Dedifferentiated amniotic fluid mesenchymal stem cell (primary cell): ENCODE data around the gene TNFAIP8L3.
A peak's percentile ranks its signal among the peaks of the same experiment; 100 is the strongest.

Experiments used
- DNase-seq: peaks from one replicate; pipeline ENCODE4 v3.0.0-alpha.2; 2016; ENCODE audit errors: extremely low spot score

The TNFAIP8L3 gene

GRCh38 chr15:51089699-51090453 is 4.8 kb downstream of the TNFAIP8L3 start:
- no peak for DNase-seq

- no peak for DNase-seq
Observed at GRCh38 chr15:51089041-51089440, 5.7 kb downstream of the TNFAIP8L3 start.

GRCh38 chr15:51088585-51088984 is 6.1 kb downstream of the TNFAIP8L3 start:
- DNase-seq, result no peak

- DNase-seq, result no peak
Observed at GRCh38 chr15:51087513-51087912, 7.2 kb downstream of the TNFAIP8L3 start.

- DNase-seq, result no peak
Observed at GRCh38 chr15:51086409-51086808, 8.3 kb downstream of the TNFAIP8L3 start.

- peak; percentile 22 for DNase-seq
Observed at GRCh38 chr15:51085764-51086163, 8.9 kb downstream of the TNFAIP8L3 start.

GRCh38 chr15:51083641-51084166 is 11.0 kb downstream of the TNFAIP8L3 start:
- no peak for DNase-seq

GRCh38 chr15:51082246-51082645 is 12.5 kb downstream of the TNFAIP8L3 start:
- DNase-seq, result no peak

GRCh38 chr15:51080286-51080685 is 14.4 kb downstream of the TNFAIP8L3 start:
- DNase-seq, result no peak

- no peak for DNase-seq
Observed at GRCh38 chr15:51079226-51079625, 15.5 kb downstream of the TNFAIP8L3 start.

GRCh38 chr15:51077221-51078153 is 17.2 kb downstream of the TNFAIP8L3 start:
- DNase-seq, result no peak

- no peak for DNase-seq
Observed at GRCh38 chr15:51076524-51077220, 18.0 kb downstream of the TNFAIP8L3 start.

GRCh38 chr15:51075826-51076523 is 18.7 kb downstream of the TNFAIP8L3 start:
- DNase-seq, result no peak

GRCh38 chr15:51075364-51075763 is 19.3 kb downstream of the TNFAIP8L3 start:
- no peak for DNase-seq

- no peak for DNase-seq
Observed at GRCh38 chr15:51074926-51075325, 19.8 kb downstream of the TNFAIP8L3 start.

- DNase-seq, result no peak
Observed at GRCh38 chr15:51071578-51071977, 23.1 kb downstream of the TNFAIP8L3 start.

GRCh38 chr15:51069983-51070382 is 24.7 kb downstream of the TNFAIP8L3 start:
- no peak for DNase-seq

GRCh38 chr15:51067510-51067909 is 27.2 kb downstream of the TNFAIP8L3 start:
- no peak for DNase-seq

- no peak for DNase-seq
Observed at GRCh38 chr15:51065781-51066180, 28.9 kb downstream of the TNFAIP8L3 start.

- DNase-seq, result no peak
Observed at GRCh38 chr15:51065261-51065660, 29.4 kb downstream of the TNFAIP8L3 start.

GRCh38 chr15:51062736-51063135 is 32.0 kb downstream of the TNFAIP8L3 start:
- DNase-seq, result no peak
